Fibroblast of lung (primary cell): Measurements from ENCODE around the gene MYLK. TPM values are rescaled to one million over a fixed set of nuclear protein-coding genes. Genes with fewer than 3 reads are reported as not detected.

Experiments
- DNase-seq, 2 donors: peaks; one replicate each; pipeline versions ENCODE4 v3.0.0 to v3.0.0-alpha.2; 2010; ENCODE audit warnings: low read depth in 2 of 2
- H2AFZ ChIP-seq: 2 replicates; pipeline ENCODE4 v1.5.1; 2012; ENCODE audit warnings: low read length, control low read depth, inconsistent platforms
- H3K27ac ChIP-seq: 2 replicates; pipeline ENCODE4 v1.5.1; 2011; ENCODE audit warnings: low read length, control low read depth; ENCODE audit not compliant: insufficient read depth
- H3K27me3 ChIP-seq: 2 replicates; pipeline ENCODE4 v1.5.1; 2011; ENCODE audit warnings: mild to moderate bottlenecking, low read length; ENCODE audit not compliant: control insufficient read depth, insufficient read depth
- H3K36me3 ChIP-seq: 2 replicates; pipeline ENCODE4 v1.5.1; 2011; ENCODE audit warnings: low read length; ENCODE audit not compliant: control insufficient read depth, insufficient read depth
- H3K4me1 ChIP-seq: 2 replicates; pipeline ENCODE4 v1.5.1; 2011; ENCODE audit warnings: low read length; ENCODE audit not compliant: control insufficient read depth, insufficient read depth; ENCODE audit errors: extremely low read depth
- H3K4me2 ChIP-seq: 2 replicates; pipeline ENCODE4 v1.5.1; 2011; ENCODE audit warnings: low read length, control low read depth; ENCODE audit not compliant: insufficient read depth; ENCODE audit errors: extremely low read depth
- H3K4me3 ChIP-seq, 4 experiments: fragments of 200-600 bp in 1 of 4; sonication (generic) in 1 of 4; replicated peaks in 1 of 4; 2 replicates each; pipeline ENCODE4 v1.5.1; 2011 to 2016; ENCODE audit warnings: low read length in 4 of 4, low read depth in 3 of 4, mild to moderate bottlenecking in 3 of 4, control low read depth in 2 of 4, inconsistent platforms in 1 of 4, mixed read lengths in 1 of 4; ENCODE audit not compliant: insufficient read depth in 1 of 4; ENCODE audit errors: control extremely low read depth in 1 of 4
- H3K79me2 ChIP-seq: 2 replicates; pipeline ENCODE4 v1.5.1; 2012; ENCODE audit warnings: mild to moderate bottlenecking, low read length, inconsistent platforms; ENCODE audit not compliant: control insufficient read depth, insufficient read depth
- H3K9ac ChIP-seq: 2 replicates; pipeline ENCODE4 v1.5.1; 2011; ENCODE audit warnings: mild to moderate bottlenecking, low read length, control low read depth; ENCODE audit not compliant: insufficient read depth
- H3K9me3 ChIP-seq: 2 replicates; pipeline ENCODE4 v1.5.1; 2012; ENCODE audit warnings: low read depth, low read length; ENCODE audit not compliant: control insufficient read depth, insufficient read depth
- H4K20me1 ChIP-seq: 2 replicates; pipeline ENCODE4 v1.5.1; 2011; ENCODE audit warnings: low read length; ENCODE audit not compliant: control insufficient read depth, insufficient read depth; ENCODE audit errors: extremely low read depth
- EZH2 ChIP-seq: IDR thresholded peaks from 2 replicates; pipeline ENCODE4 v1.5.1; 2012; ENCODE audit warnings: low read length, control low read depth, mild to moderate bottlenecking; ENCODE audit errors: missing control alignments
- polyA plus RNA-seq, 2 donors: library from polyadenylated mRNA; depleted of rRNA in 1 of 2; stranded (reverse) in 1 of 2; unstranded in 1 of 2; fragments of >200 nt; gene quantifications; 2 replicates each; pipeline ENCODE4 v1.2.1, GENCODE V29; 2011 to 2012; ENCODE audit warnings: missing spikeins in 1 of 2
- total RNA-seq: library from RNA; depleted of rRNA; stranded (reverse); fragments of >200 nt; gene quantifications from 2 replicates; pipeline ENCODE4 v1.2.1, GENCODE V29; 2014
- TF ChIP-seq, protein P1 (sequence below), 2 donors: IDR thresholded peaks in 1 of 2; conservative IDR thresholded peaks in 1 of 2; 1 replicate in 1 of 2; 2 replicates in 1 of 2; pipeline ENCODE4 v1.5.1; 2011 to 2012; ENCODE audit warnings: low read length in 2 of 2, control low read depth in 1 of 2, inconsistent platforms in 1 of 2, low read depth in 1 of 2, mild to moderate bottlenecking in 1 of 2

MYLK gene
- total and polyA plus RNA-seq, 2 donors (not counting 1 experiment from before 2014, with no cell fraction given): 918 to 941 TPM

DNA sequence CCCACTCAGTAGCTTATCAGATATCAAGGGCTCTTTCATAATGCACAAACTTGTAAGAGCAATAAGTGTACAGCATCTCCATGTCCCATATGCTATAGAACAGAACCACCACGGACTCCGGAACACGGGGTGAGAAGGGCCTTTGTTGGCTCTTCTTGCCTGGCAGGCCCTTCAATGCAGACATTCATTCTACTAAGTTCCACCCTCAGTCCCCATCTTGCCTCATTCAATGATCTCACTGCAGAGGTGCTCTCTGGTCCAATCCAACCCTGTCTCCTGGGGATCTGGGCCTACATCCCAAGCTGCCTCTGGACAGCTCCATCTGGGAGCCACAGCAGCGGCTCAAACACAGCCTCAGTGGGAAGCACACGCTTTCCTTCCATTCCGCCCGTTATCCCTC is 316.1 kb downstream of the MYLK start:
- H3K4me3 ChIP-seq: no peak overlapping the region
- H3K27me3 ChIP-seq: no peaks in the 10 kb centered on the region
- no peaks in the 10 kb centered on the region for H3K4me1 ChIP-seq
- H3K4me2 ChIP-seq: no peak overlapping the region
- H3K79me2 ChIP-seq: no peaks in the 10 kb centered on the region
- no peaks in the 10 kb centered on the region for H4K20me1 ChIP-seq
- no peak for TF ChIP-seq EZH2
- TF ChIP-seq, protein P1, sequence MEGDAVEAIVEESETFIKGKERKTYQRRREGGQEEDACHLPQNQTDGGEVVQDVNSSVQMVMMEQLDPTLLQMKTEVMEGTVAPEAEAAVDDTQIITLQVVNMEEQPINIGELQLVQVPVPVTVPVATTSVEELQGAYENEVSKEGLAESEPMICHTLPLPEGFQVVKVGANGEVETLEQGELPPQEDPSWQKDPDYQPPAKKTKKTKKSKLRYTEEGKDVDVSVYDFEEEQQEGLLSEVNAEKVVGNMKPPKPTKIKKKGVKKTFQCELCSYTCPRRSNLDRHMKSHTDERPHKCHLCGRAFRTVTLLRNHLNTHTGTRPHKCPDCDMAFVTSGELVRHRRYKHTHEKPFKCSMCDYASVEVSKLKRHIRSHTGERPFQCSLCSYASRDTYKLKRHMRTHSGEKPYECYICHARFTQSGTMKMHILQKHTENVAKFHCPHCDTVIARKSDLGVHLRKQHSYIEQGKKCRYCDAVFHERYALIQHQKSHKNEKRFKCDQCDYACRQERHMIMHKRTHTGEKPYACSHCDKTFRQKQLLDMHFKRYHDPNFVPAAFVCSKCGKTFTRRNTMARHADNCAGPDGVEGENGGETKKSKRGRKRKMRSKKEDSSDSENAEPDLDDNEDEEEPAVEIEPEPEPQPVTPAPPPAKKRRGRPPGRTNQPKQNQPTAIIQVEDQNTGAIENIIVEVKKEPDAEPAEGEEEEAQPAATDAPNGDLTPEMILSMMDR (conservative IDR thresholded peaks at IDR 0.05 in 1 of 2, IDR thresholded peaks at IDR 0.05 in 1 of 2; ENCODE audit: low read depth in 1 of 2, low read length in 2 of 2): no peak
- peaks cover 2% of the 10 kb centered on the region for H3K36me3 ChIP-seq
- no peak overlapping the region for H2AFZ ChIP-seq
- no peaks in the 10 kb centered on the region for H3K9me3 ChIP-seq
- H3K9ac ChIP-seq: no peak overlapping the region
- H3K27ac ChIP-seq: no peak overlapping the region
- DNase-seq: no peak

DNA sequence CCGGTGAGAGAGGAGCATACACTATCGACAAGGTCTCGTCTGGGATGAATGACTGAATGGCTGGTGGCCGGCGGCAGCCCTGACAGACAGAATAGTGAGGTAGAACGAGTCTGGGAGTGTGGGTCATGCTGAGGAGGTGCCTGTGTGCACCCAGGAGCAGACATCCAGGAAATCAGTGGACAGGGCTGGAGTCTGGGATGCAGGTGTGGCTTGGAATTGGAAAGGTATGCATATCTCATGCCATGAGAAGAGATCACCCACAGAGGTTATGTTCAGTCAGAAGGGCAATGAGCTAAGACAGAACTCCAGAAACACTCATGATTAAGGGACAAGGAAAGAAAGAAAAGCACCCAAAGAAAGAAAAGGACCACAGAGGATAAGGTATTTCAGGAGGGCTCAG is 320.1 kb downstream of the MYLK start:
- Histone ChIP-seq H3K36me3 (no peaks in the 10 kb centered on the region), H3K9me3 (no peaks in the 10 kb centered on the region), H2AFZ (no peak overlapping the region), H3K4me1 (no peaks in the 10 kb centered on the region), H3K27ac (no peak overlapping the region), H3K27me3 (no peaks in the 10 kb centered on the region), H3K79me2 (no peaks in the 10 kb centered on the region), H3K9ac (no peak overlapping the region), H3K4me2 (no peak overlapping the region), H4K20me1 (no peaks in the 10 kb centered on the region), H3K4me3 (no peak overlapping the region)
- DNase-seq: no peak
- no peak for TF ChIP-seq EZH2
- TF ChIP-seq, protein P1 (conservative IDR thresholded peaks at IDR 0.05 in 1 of 2, IDR thresholded peaks at IDR 0.05 in 1 of 2; ENCODE audit: low read depth in 1 of 2, low read length in 2 of 2): no peak

DNA sequence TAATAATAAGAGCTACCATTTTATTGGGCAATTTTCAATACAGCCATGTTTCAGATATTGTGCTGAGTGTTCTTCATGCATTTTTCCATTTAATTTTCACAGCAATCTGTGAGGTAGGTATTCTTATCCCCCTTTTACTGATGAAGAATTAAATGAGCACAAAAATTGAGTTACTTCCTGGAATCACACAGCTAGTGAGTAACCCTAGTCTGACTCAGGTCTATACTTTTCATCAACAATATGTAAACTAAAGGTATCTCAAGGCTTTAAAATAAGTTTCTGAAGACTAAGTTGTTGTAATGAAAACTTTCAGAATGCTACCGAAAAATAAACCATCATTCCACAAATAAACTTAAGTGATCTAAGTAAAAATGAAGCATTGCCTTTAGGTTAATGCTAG is 321.6 kb downstream of the MYLK start:
- no peak for DNase-seq
- Histone ChIP-seq H3K27ac (no peak overlapping the region), H3K79me2 (no peaks in the 10 kb centered on the region)

More for the DNA sequence above, 321.6 kb downstream of the MYLK start:
- Histone ChIP-seq H4K20me1 (no peaks in the 10 kb centered on the region), H3K27me3 (no peaks in the 10 kb centered on the region), H3K9me3 (no peaks in the 10 kb centered on the region), H3K9ac (no peak overlapping the region), H3K4me3 (no peak overlapping the region), H3K36me3 (no peaks in the 10 kb centered on the region), H3K4me1 (no peaks in the 10 kb centered on the region), H3K4me2 (no peak overlapping the region), H2AFZ (no peak overlapping the region)
- TF ChIP-seq, protein P1 (conservative IDR thresholded peaks at IDR 0.05 in 1 of 2, IDR thresholded peaks at IDR 0.05 in 1 of 2; ENCODE audit: low read depth in 1 of 2, low read length in 2 of 2): no peak
- TF ChIP-seq EZH2: no peak
